CD14-positive monocyte (primary cell): ENCODE data around the gene CSRP3. TPM values are rescaled to one million over a fixed set of nuclear protein-coding genes. Genes with fewer than 3 reads are reported as not detected.
A peak's percentile ranks its signal among the peaks of the same experiment; 100 is the strongest.

ENCODE experiments used
- DNase-seq, 3 donors: peaks; one replicate each; pipeline ENCODE4 v3.0.0-alpha.2; 2011 to 2022
- H2AFZ ChIP-seq: 2 replicates; pipeline ENCODE4 v1.6.0; 2012; ENCODE audit warnings: mild to moderate bottlenecking, low read depth, low read length, inconsistent platforms; ENCODE audit not compliant: insufficient read depth, poor library complexity, severe bottlenecking
- H3K27ac ChIP-seq, 2 donors: 1 replicate in 1 of 2; 2 replicates in 1 of 2; pipeline ENCODE4 v1.5.1; 2012 to 2013; ENCODE audit warnings: low read length in 2 of 2, control low read depth in 1 of 2, inconsistent platforms in 1 of 2, low read depth in 1 of 2, mild to moderate bottlenecking in 1 of 2
- H3K27me3 ChIP-seq, 2 donors: one replicate each; pipeline versions ENCODE4 v1.6.0 to v1.6.1; 2011 to 2013; ENCODE audit warnings: low read length in 2 of 2; ENCODE audit not compliant: control insufficient read depth in 2 of 2, insufficient read depth in 2 of 2
- H3K36me3 ChIP-seq, 2 donors: replicated peaks in 1 of 2; 1 replicate in 1 of 2; 2 replicates in 1 of 2; pipeline versions ENCODE4 v1.5.1 to v1.6.1; 2012 to 2013; ENCODE audit warnings: low read length in 2 of 2, control low read depth in 1 of 2, inconsistent platforms in 1 of 2, mild to moderate bottlenecking in 1 of 2; ENCODE audit not compliant: insufficient read depth in 2 of 2, control insufficient read depth in 1 of 2
- H3K4me1 ChIP-seq, 2 donors: 1 replicate in 1 of 2; 2 replicates in 1 of 2; pipeline versions ENCODE4 v1.5.1 to v1.6.1; 2012 to 2013; ENCODE audit warnings: low read length in 2 of 2, control low read depth in 1 of 2, inconsistent platforms in 1 of 2, mild to moderate bottlenecking in 1 of 2, moderate library complexity in 1 of 2; ENCODE audit not compliant: insufficient read depth in 2 of 2, control insufficient read depth in 1 of 2
- H3K4me2 ChIP-seq: replicated peaks from 2 replicates; pipeline ENCODE3; 2012; ENCODE audit warnings: low read length, moderate library complexity, mild to moderate bottlenecking; ENCODE audit not compliant: poor library complexity, severe bottlenecking; ENCODE audit errors: extremely low read depth
- H3K4me3 ChIP-seq, 3 experiments: fragments of 200-600 bp in 1 of 3; sonication (generic) in 1 of 3; replicated peaks in 1 of 3; 1 replicate in 2 of 3; 2 replicates in 1 of 3; pipeline ENCODE4 v1.5.1; 2011 to 2013; ENCODE audit warnings: low read length in 3 of 3, mild to moderate bottlenecking in 3 of 3, control low read depth in 2 of 3, low read depth in 2 of 3, inconsistent platforms in 1 of 3, moderate library complexity in 1 of 3
- H3K79me2 ChIP-seq: 2 replicates; pipeline ENCODE4 v1.6.0; 2012; ENCODE audit warnings: mild to moderate bottlenecking, control low read depth, inconsistent platforms, low read length, moderate library complexity; ENCODE audit not compliant: insufficient read depth
- H3K9ac ChIP-seq: 2 replicates; pipeline ENCODE4 v1.6.0; 2017; ENCODE audit warnings: low read length, mild to moderate bottlenecking; ENCODE audit not compliant: insufficient read depth, poor library complexity, severe bottlenecking
- H3K9me3 ChIP-seq, 2 donors: replicated peaks in 1 of 2; 1 replicate in 1 of 2; 2 replicates in 1 of 2; pipeline versions ENCODE4 v1.5.1 to v1.6.1; 2012 to 2013; ENCODE audit warnings: low read length in 2 of 2, control low read depth in 1 of 2; ENCODE audit not compliant: control insufficient read depth in 1 of 2, insufficient read depth in 1 of 2
- H4K20me1 ChIP-seq: 2 replicates; pipeline ENCODE4 v1.6.0; 2012; ENCODE audit warnings: mild to moderate bottlenecking, low read length, control low read depth, moderate library complexity; ENCODE audit not compliant: insufficient read depth
- H3K27ac Mint-ChIP-seq, 7 donors: one replicate each; pipeline ENCODE4 v1.8.0; 2020; ENCODE audit warnings: mild to moderate bottlenecking in 7 of 7, mixed read lengths in 7 of 7, moderate library complexity in 6 of 7, inconsistent platforms in 2 of 7
- H3K27me3 Mint-ChIP-seq, 3 donors: one replicate each; pipeline ENCODE4 v1.8.0; 2021 to 2022; ENCODE audit warnings: low read depth in 3 of 3, mild to moderate bottlenecking in 3 of 3, mixed read lengths in 3 of 3, moderate library complexity in 3 of 3, inconsistent platforms in 1 of 3
- H3K36me3 Mint-ChIP-seq, 2 donors: one replicate each; pipeline ENCODE4 v1.8.0; 2020; ENCODE audit warnings: mixed read lengths in 2 of 2, inconsistent platforms in 1 of 2, mild to moderate bottlenecking in 1 of 2
- H3K4me1 Mint-ChIP-seq: one replicate; pipeline ENCODE4 v1.8.0; 2020; ENCODE audit warnings: mild to moderate bottlenecking, mixed read lengths
- H3K4me3 Mint-ChIP-seq, 2 donors: one replicate each; pipeline ENCODE4 v1.8.0; 2020; ENCODE audit warnings: mild to moderate bottlenecking in 2 of 2, mixed read lengths in 2 of 2, moderate library complexity in 1 of 2
- H3K9me3 Mint-ChIP-seq, 7 donors: one replicate each; pipeline ENCODE4 v1.8.0; 2020 to 2022; ENCODE audit warnings: mixed read lengths in 7 of 7, mild to moderate bottlenecking in 6 of 7, moderate library complexity in 6 of 7, inconsistent platforms in 2 of 7
- CTCF ChIP-seq: fragments of 200-600 bp; IDR thresholded peaks from one replicate; pipeline ENCODE4 v1.8.0; 2022; ENCODE audit warnings: antibody characterized with exemption, mild to moderate bottlenecking
- WGBS: methylation state at CpG from one replicate; pipeline ENCODE4 v1.1.5; 2013; ENCODE audit warnings: missing lambda C conversion rate; ENCODE audit not compliant: insufficient coverage; 5-methylcytosine and 5-hydroxymethylcytosine counted together
- intact Hi-C, 2 donors: fragments of 100-400 bp; cut with micrococcal nuclease; formaldehyde crosslinking; loops; one replicate each; pipeline versions ENCODE4 v1.15.0 to v1.15.1; 2023
- polyA minus RNA-seq: library from RNA; depleted of rRNA, polyadenylated mRNA; stranded (reverse); fragments of >200 nt; gene quantifications from 2 replicates; pipeline ENCODE4 v1.2.3, GENCODE V29; 2012
- polyA plus RNA-seq, 3 donors: library from polyadenylated mRNA; depleted of rRNA in 1 of 3; unstranded in 2 of 3; stranded (reverse) in 1 of 3; fragments of 300-500 nt in 2 of 3; fragments of >200 nt in 1 of 3; fragmentation: Illumina TruSeq in 2 of 3; gene quantifications; 1 replicate in 2 of 3; 2 replicates in 1 of 3; pipeline ENCODE4 v1.2.3, GENCODE V29; 2012 to 2021
- total RNA-seq, 12 experiments: library from RNA in 1 of 12; stranded (reverse) in 1 of 12; fragments of 120-200 nt in 1 of 12; gene quantifications; one replicate each; pipeline ENCODE4 v1.2.4 and lab custom pipeline; 2013 to 2026; ENCODE audit warnings: mixed read lengths in 6 of 12, inconsistent platforms in 1 of 12

CSRP3 gene
- 0.10 TPM for total RNA-seq (2013)
- polyA plus RNA-seq (not detected), polyA minus RNA-seq (not detected in 2 replicates), total RNA-seq (lab: John Stamatoyannopoulos, UW) (0 to 1.8 (median 0) reads per million in 11 experiments)

- H3K27me3 Mint-ChIP-seq: peaks cover 0 to 3% (median 0%) of the 10 kb centered on the region in 3 donors
- H3K79me2 ChIP-seq: no peaks in the 10 kb centered on the region
- peaks cover 14% of the 10 kb centered on the region for H3K4me1 Mint-ChIP-seq
- no peak within 1 kb of the TSS for H2AFZ ChIP-seq
- H4K20me1 ChIP-seq: no peaks in the 10 kb centered on the region
- no peak within 1 kb of the TSS for H3K9ac ChIP-seq
- DNase-seq: no peak
- H3K27ac Mint-ChIP-seq: peak within 1 kb of the TSS in 1 of 7 donors; percentile 19
- H3K27me3 ChIP-seq: no peaks in the 10 kb centered on the region
- H3K27ac ChIP-seq: no peak within 1 kb of the TSS
- H3K4me3 ChIP-seq: no peak within 1 kb of the TSS
- peaks cover 0 to 6% of the 10 kb centered on the region in 2 donors for H3K4me1 ChIP-seq
- H3K36me3 Mint-ChIP-seq: no peaks in the 10 kb centered on the region
- intact Hi-C loops: no loop called here
- H3K4me2 ChIP-seq: no peak within 1 kb of the TSS
- no peak for TF ChIP-seq CTCF
- H3K9me3 Mint-ChIP-seq: peaks cover 0 to 3% (median 0%) of the 10 kb centered on the region in 7 donors
- WGBS: 100% methylated on average over 1 of the region's 7 CpGs
- H3K9me3 ChIP-seq: no peaks in the 10 kb centered on the region
- no peaks in the 10 kb centered on the region for H3K36me3 ChIP-seq
- no peak within 1 kb of the TSS for H3K4me3 Mint-ChIP-seq
These were observed at the start of gene CSRP3 for GRCh38 chr11:19201737-19202605. TSS of gene CSRP3 (minus strand) at chr11:19201983. CDS start at chr11:19192448, 9,535 bp downstream.

GRCh38 chr11:19251577-19251976 lies 49.8 kb upstream of the CSRP3 start:
- Histone ChIP-seq H3K36me3 (no peaks in the 10 kb centered on the region), H3K9ac (no peak overlapping the region), H3K4me3 (no peak overlapping the region), H3K4me2 (no peak overlapping the region), H3K4me1 (peaks cover 0 to 2% of the 10 kb centered on the region in 2 donors), H3K79me2 (no peaks in the 10 kb centered on the region), H2AFZ (no peak overlapping the region), H3K27ac (no peak overlapping the region), H3K9me3 (no peaks in the 10 kb centered on the region), H4K20me1 (no peaks in the 10 kb centered on the region), H3K27me3 (no peaks in the 10 kb centered on the region)
- peaks cover 2 to 3% of the 10 kb centered on the region in 2 donors for H3K36me3 Mint-ChIP-seq
- H3K27ac Mint-ChIP-seq: no peak overlapping the region
- DNase-seq: no peak
- H3K27me3 Mint-ChIP-seq: peaks cover 2 to 7% (median 2%) of the 10 kb centered on the region in 3 donors
- H3K9me3 Mint-ChIP-seq: peaks cover 5 to 19% (median 13%) of the 10 kb centered on the region in 7 donors
- intact Hi-C loops: no loop called here
- H3K4me1 Mint-ChIP-seq: peaks cover 8% of the 10 kb centered on the region
- no peak for TF ChIP-seq CTCF
- no peak overlapping the region for H3K4me3 Mint-ChIP-seq
